Epithelial cell of esophagus (primary cell): ENCODE measurements around the gene S100A1.

ENCODE experiments used
- DNase-seq: peaks from one replicate; pipeline ENCODE4 v3.0.0; 2010; ENCODE audit warnings: low read depth
- H3K4me3 ChIP-seq: 2 replicates; pipeline ENCODE4 v1.5.1; 2011; ENCODE audit warnings: mild to moderate bottlenecking, low read length, control low read depth
- CTCF ChIP-seq: IDR thresholded peaks from 2 replicates; pipeline ENCODE4 v1.5.1; 2011; ENCODE audit warnings: low read depth, mild to moderate bottlenecking, low read length, control low read depth, inconsistent platforms; ENCODE audit not compliant: insufficient read depth; ENCODE audit errors: missing control alignments

Gene S100A1

GRCh38 chr1:153652805-153653500 lies 24.7 kb downstream of the S100A1 start:
- TF ChIP-seq CTCF: no peak
- peak; percentile 84 for DNase-seq
- no peak overlapping the region for H3K4me3 ChIP-seq

- no peak overlapping the region for H3K4me3 ChIP-seq
- DNase-seq: peak; percentile 27
- TF ChIP-seq CTCF: no peak
These were observed 27.1 kb downstream of the S100A1 start for GRCh38 chr1:153655333-153655732.

GRCh38 chr1:153658400-153659174 lies 30.4 kb downstream of the S100A1 start, which contains the start of gene SNAPIN:
Gene SNAPIN, plus strand, starts transcription at chr1:153658703. Its CDS starts 41 bp downstream, at chr1:153658744.
- TF ChIP-seq CTCF: peak; percentile 6
- peak; percentile 85 for DNase-seq
- H3K4me3 ChIP-seq: peak within 1 kb of the TSS; percentile 79

- no peak for DNase-seq
- H3K4me3 ChIP-seq: peak overlapping the region; percentile 79
- TF ChIP-seq CTCF: no peak
These were observed 30.9 kb downstream of the S100A1 start for GRCh38 chr1:153659175-153659534.

- TF ChIP-seq CTCF: no peak
- peak overlapping the region; percentile 79 for H3K4me3 ChIP-seq
- no peak for DNase-seq
These were observed 31.4 kb downstream of the S100A1 start for GRCh38 chr1:153659656-153660055.

- DNase-seq: no peak
- no peak overlapping the region for H3K4me3 ChIP-seq
- no peak for TF ChIP-seq CTCF
These were observed 33.0 kb downstream of the S100A1 start for GRCh38 chr1:153661111-153661708.
